NCI-H128 (cell line): Measurements from ENCODE around the gene SLC6A2.
A peak's percentile ranks its signal among the peaks of the same experiment; 100 is the strongest.
"Not testable (repeated sequence)": the region's sequence is repeated elsewhere in the genome, so short reads cannot be mapped to it uniquely, and the experiment has no call there.

Experiments used
- DNase-seq: peaks from one replicate; lab custom pipeline; 2025; ENCODE audit not compliant: unreplicated experiment; lab: John Stamatoyannopoulos, UW

The SLC6A2 gene

GRCh38 chr16:55709801-55710200 lies 54.0 kb downstream of the SLC6A2 start:
- DNase-seq: no peak

DNA sequence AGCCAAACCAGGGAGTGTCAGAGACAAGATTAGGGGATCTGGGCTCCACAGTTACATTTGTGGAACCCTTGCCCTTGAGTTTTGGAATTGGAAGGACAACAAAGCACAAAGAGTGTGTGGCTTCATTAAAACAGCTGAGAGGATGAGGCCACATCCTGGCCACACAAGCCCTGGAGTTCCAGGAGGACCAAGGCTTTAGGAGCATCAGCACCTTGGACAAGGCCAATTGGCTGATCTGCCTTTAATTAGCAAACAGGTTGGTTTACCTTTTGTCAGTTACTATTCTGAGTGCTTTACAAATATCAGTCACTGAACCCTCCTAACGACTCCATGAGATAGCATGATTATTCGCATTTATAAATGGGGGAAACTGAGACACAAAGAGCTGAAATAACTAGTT lies 54.7 kb downstream of the SLC6A2 start:
- no peak for DNase-seq

- DNase-seq: peak; percentile 32
These were observed 56.4 kb downstream of the SLC6A2 start for GRCh38 chr16:55711959-55712876.

- DNase-seq: no peak
These were observed 57.3 kb downstream of the SLC6A2 start for GRCh38 chr16:55713103-55713502.

GRCh38 chr16:55717326-55717725 lies 61.5 kb downstream of the SLC6A2 start:
- no peak for DNase-seq

- DNase-seq: no peak
These were observed 69.4 kb downstream of the SLC6A2 start for GRCh38 chr16:55725055-55725777.

DNA sequence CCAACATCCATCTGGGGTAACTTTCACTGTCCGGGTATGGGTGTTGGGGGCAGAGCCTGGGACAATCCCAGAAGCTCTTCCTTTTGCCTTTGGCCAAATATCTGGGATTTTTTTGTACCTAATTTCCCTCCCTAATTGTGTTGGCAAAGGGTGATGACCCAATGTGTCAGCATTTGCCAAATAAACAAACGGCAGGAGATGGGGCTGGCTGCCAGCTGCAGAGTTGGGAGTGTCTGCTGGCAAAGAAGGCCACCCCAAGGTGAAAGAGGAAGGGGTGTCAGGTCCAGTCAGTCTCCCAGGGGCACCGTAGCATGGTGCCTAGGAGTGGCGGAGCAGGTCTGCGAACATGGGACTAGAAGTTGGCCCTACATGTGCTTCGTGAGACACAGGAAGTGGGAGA lies 73.0 kb downstream of the SLC6A2 start:
- DNase-seq: no peak

GRCh38 chr16:55730115-55730514 lies 74.3 kb downstream of the SLC6A2 start:
- no peak for DNase-seq

DNA sequence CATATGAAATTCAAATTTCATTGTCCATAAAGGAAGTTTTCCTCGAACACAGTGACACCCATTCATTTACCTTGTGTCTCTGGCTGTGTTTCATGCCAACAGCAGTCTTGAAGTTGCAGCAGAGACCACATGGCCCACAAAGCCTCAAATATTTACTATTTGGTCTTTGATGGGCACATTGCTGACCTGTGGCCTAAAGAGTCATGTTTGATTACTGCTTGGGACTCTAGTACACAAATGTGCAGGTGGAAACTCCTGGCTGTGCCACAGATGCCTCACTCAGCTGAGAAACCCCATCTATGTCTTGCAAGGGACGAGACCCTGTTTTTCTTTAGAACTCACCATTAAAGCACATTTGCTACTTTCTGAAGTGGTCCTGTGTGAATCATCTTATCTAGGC lies 76.7 kb downstream of the SLC6A2 start:
- no peak for DNase-seq

DNA sequence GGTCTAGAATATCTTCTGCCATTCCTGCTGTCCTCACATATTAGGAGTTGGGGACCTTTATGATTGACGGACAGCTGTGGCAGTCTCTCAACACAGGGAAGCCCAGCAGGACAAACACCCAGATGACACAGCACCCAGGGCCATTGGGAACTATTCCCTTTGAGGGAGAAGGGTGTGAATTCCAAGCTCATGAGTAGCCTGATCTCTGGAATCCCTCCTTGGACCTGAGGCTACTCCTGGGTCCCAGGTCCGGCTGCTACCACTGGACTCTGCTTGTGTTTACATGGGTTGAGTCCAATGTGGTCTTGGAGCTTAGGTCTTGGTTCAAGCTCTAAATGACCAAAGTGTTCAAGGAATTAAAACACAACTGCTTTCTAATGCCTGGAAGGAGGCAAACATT lies 78.9 kb downstream of the SLC6A2 start:
- DNase-seq: no peak

- DNase-seq: no peak
These were observed 79.5 kb downstream of the SLC6A2 start for GRCh38 chr16:55735120-55735781.

DNA sequence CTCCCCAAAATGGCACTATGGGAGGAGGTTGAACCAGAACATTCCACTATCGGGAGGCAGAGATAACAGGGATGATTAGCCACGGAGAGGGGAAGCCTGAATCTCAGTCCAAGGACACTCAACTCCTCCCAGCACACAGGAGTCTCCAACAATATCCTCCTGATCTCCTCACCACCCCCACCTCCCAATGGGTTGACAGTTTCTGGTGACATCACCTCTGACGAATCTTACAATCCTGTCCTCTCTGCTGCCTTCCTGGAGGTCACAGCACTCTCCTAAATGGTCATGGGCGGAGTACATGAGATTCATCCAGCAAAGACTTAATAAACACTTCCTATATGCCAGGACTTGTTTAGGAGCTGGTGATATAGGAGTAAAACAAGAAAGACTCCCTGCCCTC lies 80.9 kb downstream of the SLC6A2 start:
- DNase-seq: no peak

- no peak for DNase-seq
These were observed 81.5 kb downstream of the SLC6A2 start for GRCh38 chr16:55737318-55737717.

DNA sequence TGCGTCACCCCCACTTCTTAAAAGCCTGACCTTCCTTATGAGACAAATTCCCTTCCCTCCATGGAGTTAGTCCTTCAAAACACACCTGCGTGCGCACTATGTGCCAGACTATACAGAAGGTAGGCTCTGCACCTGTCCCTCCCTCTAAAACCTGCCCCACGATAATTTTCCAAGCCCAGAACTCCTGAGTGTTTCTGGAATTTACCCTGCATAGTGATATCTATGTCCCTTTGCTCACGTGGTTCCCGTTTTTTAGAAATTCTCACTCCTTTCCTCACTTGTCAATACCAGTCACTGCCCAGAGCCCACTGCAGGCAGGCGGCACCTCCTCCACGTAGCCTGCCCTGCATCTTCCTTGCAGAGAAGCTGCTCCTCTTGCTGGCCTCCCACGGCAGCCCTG lies 82.2 kb downstream of the SLC6A2 start:
- no peak for DNase-seq

DNA sequence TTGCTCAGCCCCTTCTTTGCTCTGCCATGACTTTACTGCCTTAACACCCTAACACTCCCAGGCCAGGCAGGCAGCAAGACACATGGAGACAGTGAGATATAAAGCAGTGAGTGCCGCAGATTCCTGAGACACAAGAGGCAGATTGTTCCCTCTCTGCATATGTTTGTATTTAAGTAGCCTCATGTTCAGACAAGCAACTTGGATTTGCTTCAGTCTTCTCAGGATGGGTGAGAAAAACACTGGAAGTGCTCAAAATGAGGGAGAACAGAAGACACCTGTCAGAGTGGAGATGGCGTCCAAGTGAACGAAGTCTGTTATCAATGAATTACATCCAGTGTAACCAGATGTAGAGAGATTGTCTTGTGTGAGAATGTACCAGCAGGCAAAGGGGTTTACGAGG lies 90.3 kb downstream of the SLC6A2 start:
- no peak for DNase-seq

DNA sequence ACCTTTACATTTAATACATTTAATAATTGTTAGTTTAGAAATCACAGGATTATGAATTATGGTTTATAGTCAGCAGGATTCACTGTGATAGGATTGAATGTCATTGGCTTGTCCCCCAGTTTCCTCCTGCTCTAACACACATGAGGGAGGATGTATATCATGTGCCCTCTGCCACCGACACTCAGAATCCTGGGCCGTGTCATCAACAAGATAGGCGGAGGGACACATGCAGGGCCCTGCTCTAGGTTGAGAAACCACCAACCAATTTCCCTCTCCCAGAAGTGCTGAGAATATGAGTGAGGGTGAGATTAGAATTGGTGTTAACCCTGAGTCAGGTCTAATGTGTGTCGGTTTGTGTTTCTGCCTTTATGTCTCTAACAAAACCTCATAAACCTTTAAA lies 92.0 kb downstream of the SLC6A2 start:
- DNase-seq: no peak

DNA sequence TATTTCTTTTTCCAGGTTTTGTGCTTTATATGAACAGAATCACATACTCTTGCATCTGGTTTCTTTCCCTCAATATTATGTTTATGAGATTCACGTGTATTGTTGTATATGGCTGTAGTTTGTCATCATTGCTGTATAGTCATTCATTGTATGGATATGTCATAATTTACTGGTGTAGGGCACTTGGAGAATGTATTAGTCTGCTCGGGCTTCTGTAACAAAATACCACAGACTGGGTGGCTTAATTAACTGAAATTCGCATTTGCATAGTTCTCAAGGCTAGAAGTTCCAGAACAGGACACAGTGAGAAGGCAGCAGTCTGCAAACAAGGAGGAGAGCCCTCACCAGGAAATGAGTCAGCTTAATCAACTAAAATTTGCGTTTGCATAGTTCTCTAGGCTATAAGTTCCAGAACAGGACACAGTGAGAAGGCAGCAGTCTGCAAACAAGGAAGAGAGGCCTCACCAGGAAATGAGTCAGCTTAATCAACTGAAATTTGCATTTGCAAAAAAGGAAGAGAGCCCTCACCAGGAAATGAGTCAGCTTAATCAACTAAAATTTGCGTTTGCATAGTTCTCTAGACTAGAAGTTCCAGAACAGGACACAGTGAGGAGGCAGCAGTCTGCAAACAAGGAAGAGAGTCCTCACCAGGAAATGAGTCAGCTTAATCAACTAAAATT lies 96.8 kb downstream of the SLC6A2 start:
- DNase-seq: not testable (repeated sequence)

GRCh38 chr16:55753145-55753631 lies 97.4 kb downstream of the SLC6A2 start:
- not testable (repeated sequence) for DNase-seq
